GM12878 (cell line): Measurements from ENCODE around the gene AKNA. TPM values are rescaled to one million over a fixed set of nuclear protein-coding genes. Genes with fewer than 3 reads are reported as not detected.

Experiments used
- BACH1 ChIP-seq: fragments of 450-650 bp; IDR thresholded peaks from 2 replicates; pipeline ENCODE4 v1.6.1; 2017; ENCODE audit warnings: mild to moderate bottlenecking, borderline replicate concordance
- BCL11A ChIP-seq: IDR thresholded peaks from 2 replicates; pipeline ENCODE4 v1.6.1; 2011; ENCODE audit warnings: low read depth, low read length
- CREM ChIP-seq: IDR thresholded peaks from 2 replicates; pipeline ENCODE4 v1.6.1; 2014; ENCODE audit warnings: antibody characterized with exemption, low read depth
- E2F4 ChIP-seq: IDR thresholded peaks from 2 replicates; pipeline ENCODE4 v1.6.1; 2012; ENCODE audit warnings: low read depth, low read length, improper control_type of control experiment
- EED ChIP-seq: sonication (generic); IDR thresholded peaks from 2 replicates; pipeline ENCODE4 v1.6.1; 2016; ENCODE audit warnings: antibody characterized with exemption, low read depth
- ELK1 ChIP-seq: IDR thresholded peaks from 2 replicates; pipeline ENCODE4 v1.6.1; 2012; ENCODE audit warnings: low read depth, low read length, improper control_type of control experiment
- FOXK2 ChIP-seq: fragments of 450-650 bp; IDR thresholded peaks from 2 replicates; pipeline ENCODE4 v1.6.1; 2017; ENCODE audit warnings: mild to moderate bottlenecking, moderate library complexity
- FOXM1 ChIP-seq: IDR thresholded peaks from 2 replicates; pipeline ENCODE4 v1.6.1; 2012; ENCODE audit warnings: low read depth, mild to moderate bottlenecking, inconsistent platforms, low read length, moderate library complexity
- HSF1 ChIP-seq: fragments of 150-350 bp; IDR thresholded peaks from 2 replicates; pipeline ENCODE4 v1.6.1; 2014; ENCODE audit warnings: mild to moderate bottlenecking, low read depth, low read length
- IKZF2 ChIP-seq, 2 experiments: fragments of 450-650 bp; IDR thresholded peaks; 2 replicates each; pipeline ENCODE4 v1.6.1; 2017; ENCODE audit warnings: mild to moderate bottlenecking in 2 of 2, moderate library complexity in 2 of 2
- IRF4 ChIP-seq: IDR thresholded peaks from 2 replicates; pipeline ENCODE4 v1.6.1; 2011; ENCODE audit warnings: low read depth, low read length
- MXI1 ChIP-seq: fragments of 150-350 bp; IDR thresholded peaks from 2 replicates; pipeline ENCODE4 v1.6.1; 2011; ENCODE audit warnings: low read depth, mild to moderate bottlenecking, inconsistent platforms, low read length, improper control_type of control experiment
- NBN ChIP-seq: fragments of 450-650 bp; IDR thresholded peaks from 2 replicates; pipeline ENCODE4 v1.6.1; 2016
- NR2C1 ChIP-seq: fragments of 450-650 bp; IDR thresholded peaks from 2 replicates; pipeline ENCODE4 v1.6.1; 2017; ENCODE audit warnings: antibody characterized with exemption, mild to moderate bottlenecking, moderate library complexity
- NR2F1 ChIP-seq: fragments of 450-650 bp; conservative IDR thresholded peaks from 2 replicates; pipeline ENCODE4 v1.6.1; 2017; ENCODE audit warnings: mild to moderate bottlenecking
- PAX5 ChIP-seq: IDR thresholded peaks from 2 replicates; pipeline ENCODE4 v1.6.1; 2011; ENCODE audit warnings: low read depth, low read length, borderline replicate concordance
- POLR2A ChIP-seq: IDR thresholded peaks from 2 replicates; pipeline ENCODE4 v1.6.1; 2011; ENCODE audit warnings: low read depth, mild to moderate bottlenecking, low read length
- RCOR1 ChIP-seq: conservative IDR thresholded peaks from 2 replicates; pipeline ENCODE4 v1.6.1; 2012; ENCODE audit warnings: low read depth, low read length, improper control_type of control experiment
- RELB ChIP-seq: fragments of 450-650 bp; IDR thresholded peaks from 2 replicates; pipeline ENCODE4 v1.6.1; 2017; ENCODE audit warnings: low read depth, mild to moderate bottlenecking, moderate library complexity
- SIX5 ChIP-seq: IDR thresholded peaks from 2 replicates; pipeline ENCODE4 v1.6.1; 2011; ENCODE audit warnings: mild to moderate bottlenecking, low read depth, low read length, moderate library complexity; ENCODE audit not compliant: severe bottlenecking
- SKIL ChIP-seq: fragments of 450-650 bp; IDR thresholded peaks from 2 replicates; pipeline ENCODE4 v1.6.1; 2017; ENCODE audit warnings: mild to moderate bottlenecking, low read depth, inconsistent platforms; ENCODE audit not compliant: poor library complexity, severe bottlenecking
- ZNF622 ChIP-seq: fragments of 450-650 bp; IDR thresholded peaks from 2 replicates; pipeline ENCODE4 v1.6.1; 2017; ENCODE audit warnings: mild to moderate bottlenecking, inconsistent platforms
- polyA plus RNA-seq, 11 experiments: library from polyadenylated mRNA; depleted of rRNA in 4 of 11; unstranded in 6 of 11; stranded (reverse) in 5 of 11; fragments of >200 nt; fragmentation: Nextera tagmentation in 4 of 11; fragmentation: Illumina TruSeq in 1 of 11; extraction: Ambion mirVana in 4 of 11; extraction: Trizol in 1 of 11; gene quantifications; 1 replicate in 1 of 11; 2 replicates in 10 of 11; pipeline versions ENCODE4 v1.2.1 to v1.2.3, GENCODE V29; 2011 to 2016; ENCODE audit warnings: inconsistent platforms in 2 of 11, missing spikeins in 2 of 11, low read depth in 1 of 11
- total RNA-seq, 4 experiments: library from RNA; depleted of rRNA in 3 of 4; stranded (reverse); fragments of >200 nt in 3 of 4; fragmentation: Illumina TruSeq in 1 of 4; extraction: Trizol in 1 of 4; gene quantifications; 2 replicates each; pipeline versions ENCODE4 v1.2.1 to v1.2.3, GENCODE V29; 2013 to 2021
- TF ChIP-seq, protein P1 (sequence below): IDR thresholded peaks from 2 replicates; pipeline ENCODE4 v1.6.1; 2011; ENCODE audit warnings: mild to moderate bottlenecking, low read depth, low read length, moderate library complexity; ENCODE audit not compliant: insufficient replicate concordance

Gene AKNA
- total and polyA plus RNA-seq, 10 of the 15 experiments (the other 5 are each of a cell fraction or from before 2014, with no cell fraction given) = 1.6 to 132 (median 35.3) TPM

GRCh38 chr9:114372921-114373448, 14.8 kb downstream of the AKNA start (continued):
- TF ChIP-seq RELB (peak; percentile 73), IKZF2 (IDR thresholded peaks at IDR 0.05) (peak; percentile 89 to 94), SIX5 (no peak), RCOR1 (no peak), BACH1 (0 out of 2 replicates have a peak, but pooled peaks have one; percentile 45), HSF1 (no peak), EED (peak; percentile 95), SKIL (no peak), CREM (peak; percentile 71; the same call in 1 of the 2 replicates), IRF4 (peak; percentile 65), PAX5 (peak; percentile 95), MXI1 (peak; percentile 82), ELK1 (0 out of 2 replicates have a peak, but pooled peaks have one; percentile 72), NR2F1 (peak; percentile 70), FOXK2 (no peak), NR2C1 (peak; percentile 83), ZNF622 (no peak), NBN (peak; percentile 82), BCL11A (peak; percentile 72), FOXM1 (no peak), E2F4 (no peak), POLR2A (peak; percentile 83)
- TF ChIP-seq, protein P1, sequence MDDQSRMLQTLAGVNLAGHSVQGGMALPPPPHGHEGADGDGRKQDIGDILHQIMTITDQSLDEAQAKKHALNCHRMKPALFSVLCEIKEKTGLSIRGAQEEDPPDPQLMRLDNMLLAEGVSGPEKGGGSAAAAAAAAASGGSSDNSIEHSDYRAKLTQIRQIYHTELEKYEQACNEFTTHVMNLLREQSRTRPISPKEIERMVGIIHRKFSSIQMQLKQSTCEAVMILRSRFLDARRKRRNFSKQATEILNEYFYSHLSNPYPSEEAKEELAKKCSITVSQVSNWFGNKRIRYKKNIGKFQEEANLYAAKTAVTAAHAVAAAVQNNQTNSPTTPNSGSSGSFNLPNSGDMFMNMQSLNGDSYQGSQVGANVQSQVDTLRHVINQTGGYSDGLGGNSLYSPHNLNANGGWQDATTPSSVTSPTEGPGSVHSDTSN = peak; percentile 6
